Suprapubic skin (tissue), 4 donors: Measurements from ENCODE around the gene SGF29.
"Not testable (repeated sequence)": the region's sequence is repeated elsewhere in the genome, so short reads cannot be mapped to it uniquely, and the experiment has no call there.

Experiments
- EP300 ChIP-seq: sonication (generic); formaldehyde crosslinking; IDR thresholded peaks from one replicate; pipeline ENCODE4 v1.6.1; 2017; ENCODE audit warnings: antibody characterized with exemption
- POLR2A ChIP-seq, 2 donors: fragments of 450-650 bp; IDR thresholded peaks; one replicate each; pipeline ENCODE4 v1.6.1; 2017; ENCODE audit warnings: antibody characterized with exemption in 2 of 2, mild to moderate bottlenecking in 2 of 2, moderate library complexity in 2 of 2
- POLR2AphosphoS5 ChIP-seq, 3 donors: sonication (generic); formaldehyde crosslinking; IDR thresholded peaks; one replicate each; pipeline ENCODE4 v1.6.1; 2017; ENCODE audit warnings: antibody characterized with exemption in 3 of 3
- TF ChIP-seq, protein P1 (sequence below), 2 donors: fragments of 200-600 bp in 1 of 2; fragments of 450-650 bp in 1 of 2; sonication (generic) in 1 of 2; IDR thresholded peaks; one replicate each; pipeline ENCODE4 v1.5.1; 2016 to 2019; ENCODE audit warnings: antibody characterized with exemption in 2 of 2, mild to moderate bottlenecking in 1 of 2, moderate library complexity in 1 of 2

GRCh38 chr16:28615486-28616223 is 61.9 kb downstream of the SGF29 start:
- not testable (repeated sequence) for TF ChIP-seq POLR2AphosphoS5 (IDR thresholded peaks at IDR 0.05); EP300; POLR2A (IDR thresholded peaks at IDR 0.05)
- TF ChIP-seq, protein P1, sequence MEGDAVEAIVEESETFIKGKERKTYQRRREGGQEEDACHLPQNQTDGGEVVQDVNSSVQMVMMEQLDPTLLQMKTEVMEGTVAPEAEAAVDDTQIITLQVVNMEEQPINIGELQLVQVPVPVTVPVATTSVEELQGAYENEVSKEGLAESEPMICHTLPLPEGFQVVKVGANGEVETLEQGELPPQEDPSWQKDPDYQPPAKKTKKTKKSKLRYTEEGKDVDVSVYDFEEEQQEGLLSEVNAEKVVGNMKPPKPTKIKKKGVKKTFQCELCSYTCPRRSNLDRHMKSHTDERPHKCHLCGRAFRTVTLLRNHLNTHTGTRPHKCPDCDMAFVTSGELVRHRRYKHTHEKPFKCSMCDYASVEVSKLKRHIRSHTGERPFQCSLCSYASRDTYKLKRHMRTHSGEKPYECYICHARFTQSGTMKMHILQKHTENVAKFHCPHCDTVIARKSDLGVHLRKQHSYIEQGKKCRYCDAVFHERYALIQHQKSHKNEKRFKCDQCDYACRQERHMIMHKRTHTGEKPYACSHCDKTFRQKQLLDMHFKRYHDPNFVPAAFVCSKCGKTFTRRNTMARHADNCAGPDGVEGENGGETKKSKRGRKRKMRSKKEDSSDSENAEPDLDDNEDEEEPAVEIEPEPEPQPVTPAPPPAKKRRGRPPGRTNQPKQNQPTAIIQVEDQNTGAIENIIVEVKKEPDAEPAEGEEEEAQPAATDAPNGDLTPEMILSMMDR (IDR thresholded peaks at IDR 0.05) = peak; percentile 42 to 69
